GM19240 (cell line): Measurements from ENCODE around the gene SNX27.
"Not testable (repeated sequence)": the region's sequence is repeated elsewhere in the genome, so short reads cannot be mapped to it uniquely, and the experiment has no call there.

Experiments
- DNase-seq: peaks from one replicate; pipeline ENCODE4 v3.0.0; 2011; ENCODE audit warnings: low spot score; ENCODE audit not compliant: insufficient read length

Gene SNX27

GRCh38 chr1:151602550-151602949 lies 9.3 kb upstream of the SNX27 start:
- DNase-seq, result not testable (repeated sequence)

- DNase-seq, result no peak
These were observed 7.6 kb upstream of the SNX27 start for GRCh38 chr1:151604291-151604690.

GRCh38 chr1:151606384-151606783 lies 5.5 kb upstream of the SNX27 start:
- no peak for DNase-seq

- no peak for DNase-seq
These were observed 5.0 kb upstream of the SNX27 start for GRCh38 chr1:151606857-151607256.

GRCh38 chr1:151610142-151610541 lies 1.7 kb upstream of the SNX27 start:
- no peak for DNase-seq

GRCh38 chr1:151611288-151611790 lies 511 bp upstream of the SNX27 start:
- DNase-seq, result no peak

- no peak for DNase-seq
These were observed 841 bp downstream of the SNX27 start for GRCh38 chr1:151612501-151613281.

GRCh38 chr1:151613282-151613780 lies 1.5 kb downstream of the SNX27 start:
- no peak for DNase-seq

GRCh38 chr1:151615711-151616504 lies 4.1 kb downstream of the SNX27 start:
- DNase-seq, result no peak

GRCh38 chr1:151616505-151616849 lies 4.6 kb downstream of the SNX27 start:
- DNase-seq, result no peak

GRCh38 chr1:151618003-151618402 lies 6.2 kb downstream of the SNX27 start:
- DNase-seq, result no peak

- no peak for DNase-seq
These were observed 6.6 kb downstream of the SNX27 start for GRCh38 chr1:151618470-151618869.

- not testable (repeated sequence) for DNase-seq
These were observed 7.1 kb downstream of the SNX27 start for GRCh38 chr1:151618996-151619395.

GRCh38 chr1:151619489-151620093 lies 7.7 kb downstream of the SNX27 start:
- DNase-seq, result no peak

- no peak for DNase-seq
These were observed 8.4 kb downstream of the SNX27 start for GRCh38 chr1:151620286-151620685.

- no peak for DNase-seq
These were observed 9.5 kb downstream of the SNX27 start for GRCh38 chr1:151621351-151621750.

- DNase-seq, result no peak
These were observed 12.9 kb downstream of the SNX27 start for GRCh38 chr1:151624783-151625182.

- DNase-seq, result no peak
These were observed 15.0 kb downstream of the SNX27 start for GRCh38 chr1:151626740-151627334.

GRCh38 chr1:151629278-151629677 lies 17.4 kb downstream of the SNX27 start:
- DNase-seq, result no peak

GRCh38 chr1:151635479-151636072 lies 23.7 kb downstream of the SNX27 start:
- DNase-seq, result peak; percentile 20
